NCI-H1417 treated with DMSO at 0.1 percent for 48 hours (cell line): Measurements from ENCODE around the gene AKAP13.
A peak's percentile ranks its signal among the peaks of the same experiment; 100 is the strongest.

Source experiments
- DNase-seq: peaks from one replicate; lab custom pipeline; 2025; lab: John Stamatoyannopoulos, UW

Gene AKAP13

DNA sequence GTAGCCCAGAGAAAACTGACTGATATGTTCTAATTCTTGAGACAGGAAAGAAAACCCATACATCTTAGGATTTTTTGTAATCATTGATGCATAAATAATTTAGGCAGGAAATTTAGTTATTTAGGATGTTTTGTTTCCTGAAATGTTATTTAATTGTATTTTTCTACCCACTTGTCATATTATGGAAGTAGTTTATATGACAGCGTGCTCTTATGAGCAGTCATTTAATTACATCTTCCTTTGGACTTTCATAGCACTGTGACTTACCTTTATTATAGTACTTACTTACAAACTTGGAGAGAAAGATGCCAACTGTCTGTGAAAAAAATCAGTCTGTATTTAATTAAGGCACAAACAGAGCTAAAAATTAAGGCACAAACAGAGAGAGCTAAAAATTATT, 65.0 kb downstream of the AKAP13 start:
- no peak for DNase-seq

DNA sequence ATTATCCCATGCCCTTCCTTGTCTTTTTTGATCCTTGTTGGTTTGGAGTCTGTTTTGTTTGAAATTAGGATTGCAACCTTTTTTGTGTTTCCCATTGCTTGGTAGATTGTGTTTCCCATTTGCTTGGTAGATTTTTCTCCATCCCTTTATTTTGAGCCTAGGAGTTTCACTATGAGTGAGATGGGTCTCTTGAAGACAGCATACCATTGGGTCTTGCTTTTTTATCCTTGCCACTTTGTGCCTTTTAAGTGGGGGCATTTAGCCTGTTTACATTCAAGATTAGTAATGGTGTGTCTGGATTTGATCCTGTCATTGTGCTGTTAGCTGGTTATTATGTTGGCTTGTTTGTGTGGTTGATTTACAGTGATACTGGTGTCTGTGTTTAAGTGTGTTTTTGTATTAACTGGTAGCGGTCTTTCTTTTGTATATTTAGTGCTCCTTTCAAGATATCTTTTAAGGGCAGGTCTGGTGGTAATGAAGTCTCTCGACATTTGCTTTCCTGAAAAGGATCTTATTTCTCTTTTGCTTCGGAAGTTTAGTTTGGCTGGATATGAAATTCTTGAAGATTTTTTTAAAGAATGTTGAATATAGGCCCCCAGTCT, 70.8 kb downstream of the AKAP13 start:
- DNase-seq = no peak

DNA sequence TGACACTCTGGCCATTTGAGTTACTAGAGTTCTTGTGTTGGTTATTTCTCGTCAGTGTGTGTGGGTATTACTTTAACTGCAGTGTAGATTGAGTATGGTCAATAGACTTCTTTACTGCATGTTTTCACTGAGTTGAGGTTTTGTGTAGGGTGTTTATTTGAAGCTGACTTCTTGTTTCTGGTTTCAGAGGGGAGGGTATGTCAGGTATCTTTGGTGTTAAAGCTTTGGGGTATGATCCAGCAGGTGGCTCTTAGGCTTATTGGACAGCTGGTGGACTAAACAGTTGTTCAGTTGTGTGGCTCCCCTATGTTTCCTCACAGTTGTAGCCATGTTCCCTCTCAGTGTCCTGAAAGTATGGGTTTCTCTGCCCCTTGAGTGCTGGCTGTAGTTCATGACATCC, 72.0 kb downstream of the AKAP13 start:
- DNase-seq = no peak

DNA sequence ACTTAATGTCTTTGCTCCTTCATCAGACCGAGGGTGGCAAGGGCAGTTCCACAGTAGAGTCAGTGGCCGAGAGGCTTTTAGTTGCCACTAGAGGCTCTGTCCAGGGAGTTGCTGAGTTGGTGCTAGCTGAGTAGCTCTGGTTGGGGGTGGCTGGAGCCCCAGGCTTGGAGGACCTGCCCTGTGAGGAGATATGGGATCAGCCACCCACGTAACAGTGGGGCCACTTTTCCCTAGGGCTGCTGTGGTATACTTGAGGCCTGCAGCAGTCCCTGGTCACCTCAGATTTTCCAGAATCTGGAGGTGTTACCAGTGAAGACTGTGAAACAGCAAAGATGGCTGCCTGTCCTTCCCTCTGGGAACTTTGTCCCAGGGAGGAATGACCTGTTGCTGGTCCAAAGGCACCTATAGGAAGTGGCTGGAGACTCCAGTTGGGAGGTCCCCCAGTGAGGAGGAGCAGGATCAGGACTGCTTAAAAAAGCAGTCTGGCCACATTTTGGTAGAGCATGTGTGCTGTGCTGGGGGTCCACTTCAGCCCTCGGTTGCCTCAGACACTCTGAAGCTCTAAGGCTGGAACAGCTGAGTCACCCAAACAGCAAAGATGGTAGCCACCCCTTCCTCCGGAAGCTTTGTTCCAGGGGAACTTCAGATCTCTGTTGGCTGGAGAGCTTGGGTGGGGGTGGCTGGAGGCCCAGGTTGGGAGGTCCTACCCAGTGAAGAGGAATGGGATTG, 72.9 kb downstream of the AKAP13 start:
- DNase-seq = no peak

DNA sequence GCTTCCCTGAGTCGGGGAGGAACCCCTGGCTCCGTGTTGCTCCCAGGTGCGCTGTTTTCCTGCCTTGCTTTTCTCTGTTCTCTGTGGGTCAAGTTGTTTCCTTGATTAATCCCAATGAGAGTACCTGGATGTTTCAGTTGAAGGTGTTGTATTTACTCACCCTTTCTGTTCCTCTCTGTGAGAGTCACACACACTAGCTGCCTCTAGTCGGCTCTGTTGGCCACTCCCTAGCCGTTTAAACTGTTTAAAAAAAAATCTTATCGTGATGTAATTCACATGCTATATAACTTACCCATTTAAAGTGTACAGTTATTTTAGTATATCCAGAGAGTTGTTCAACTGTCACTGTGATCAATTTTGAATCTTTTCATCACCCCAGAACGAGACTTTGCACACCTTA, 74.0 kb downstream of the AKAP13 start:
- no peak for DNase-seq

DNA sequence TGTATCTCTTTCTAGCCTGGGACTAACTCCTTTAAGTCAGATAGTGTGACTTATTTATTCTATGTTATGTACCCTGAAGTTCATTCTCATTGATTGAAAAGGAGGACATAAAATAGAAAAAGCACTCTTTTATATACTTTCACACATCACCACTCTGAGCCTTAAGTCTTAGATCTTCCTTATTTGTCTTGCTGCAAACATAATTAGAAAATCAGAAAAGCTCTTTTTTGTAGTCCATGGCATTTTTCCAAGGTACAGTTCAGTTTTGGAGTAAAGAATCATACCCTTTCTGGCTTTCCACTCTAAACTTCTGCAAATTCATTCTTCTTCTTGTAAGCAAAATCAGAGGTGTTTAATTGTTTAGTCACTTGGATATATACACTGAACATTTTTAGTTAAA, 75.5 kb downstream of the AKAP13 start:
- DNase-seq = no peak

DNA sequence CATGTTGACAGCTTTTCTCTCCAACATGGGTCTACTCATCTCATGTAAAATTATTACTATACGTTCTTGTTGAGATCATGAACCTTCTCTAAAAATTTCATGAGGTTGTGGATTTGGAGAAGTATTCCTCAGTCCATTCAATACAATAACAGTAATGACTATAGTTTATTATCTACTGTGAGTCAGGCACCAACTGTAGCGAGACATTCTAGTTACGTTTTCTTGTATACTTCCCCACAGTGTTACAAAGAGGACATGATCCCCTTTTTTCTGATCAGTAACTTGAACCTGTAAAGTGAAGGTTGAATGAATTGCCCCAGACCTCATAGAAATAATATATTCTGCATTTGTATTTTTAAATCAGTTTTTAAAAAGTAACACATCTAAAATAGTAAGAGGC, 76.4 kb downstream of the AKAP13 start:
- no peak for DNase-seq

DNA sequence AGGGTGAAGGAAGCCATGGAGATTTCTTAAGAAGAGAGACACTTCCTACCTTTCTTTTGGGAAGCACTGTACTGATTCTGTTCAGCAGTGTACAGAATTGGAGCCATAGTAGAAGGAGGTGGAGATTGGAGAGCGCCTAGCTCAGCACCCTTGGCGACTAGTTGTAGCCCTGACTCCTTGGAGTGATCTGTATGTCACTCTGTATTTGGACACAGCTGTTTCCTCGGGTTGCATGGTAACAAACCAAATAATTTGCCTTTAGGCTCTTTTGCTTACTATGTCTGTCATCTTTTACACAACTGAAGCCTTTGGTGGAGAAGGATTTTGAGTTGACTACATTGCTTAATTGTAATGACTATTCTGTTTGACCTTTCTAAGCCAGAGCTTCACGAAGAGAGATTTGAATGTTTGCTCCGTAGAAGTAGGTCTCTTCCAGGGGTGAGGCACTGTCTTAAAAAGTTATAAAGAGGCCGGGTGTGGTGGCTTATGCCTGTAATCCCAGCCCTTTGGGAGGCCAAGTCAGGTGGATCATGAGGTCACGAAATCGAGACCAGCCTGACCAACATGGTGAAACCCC, 77.1 kb downstream of the AKAP13 start:
- DNase-seq = no peak

DNA sequence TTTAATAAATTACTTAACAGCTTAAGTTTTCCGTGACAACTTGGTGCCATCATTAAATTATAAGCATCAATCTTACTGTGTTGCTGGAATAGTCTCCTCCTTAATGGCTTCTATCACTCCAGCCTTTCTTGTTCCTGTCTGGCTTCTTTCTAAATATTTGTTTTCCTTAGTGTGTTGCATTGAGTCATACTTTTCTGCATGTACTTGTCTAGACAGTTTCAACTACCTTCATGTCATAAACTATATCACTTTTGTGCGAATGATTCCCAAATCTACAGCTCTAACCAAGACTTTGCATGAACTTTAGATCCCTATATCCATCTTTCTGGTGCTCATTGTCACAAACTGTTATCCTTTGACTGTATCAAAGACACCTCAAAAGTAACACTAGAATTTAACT, 78.4 kb downstream of the AKAP13 start:
- no peak for DNase-seq

DNA sequence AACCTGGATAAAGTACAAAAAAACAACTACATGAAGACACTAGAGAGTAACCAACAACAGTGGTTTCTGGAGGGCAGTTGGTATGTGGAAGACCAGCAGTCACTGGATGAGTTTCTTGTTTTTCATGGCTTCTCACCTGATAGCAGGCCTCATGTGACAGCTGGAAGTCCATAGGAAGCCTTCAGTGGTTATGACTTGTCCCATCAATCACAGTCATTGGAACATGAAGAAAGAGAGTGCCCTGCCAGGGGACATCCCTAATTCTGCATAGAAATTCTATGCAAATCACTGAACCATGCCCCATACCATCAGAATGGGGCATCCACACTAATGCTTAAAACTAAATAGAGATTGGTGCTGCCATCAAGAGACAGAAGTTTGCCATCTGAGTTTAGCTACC, 81.6 kb downstream of the AKAP13 start:
- DNase-seq = no peak

DNA sequence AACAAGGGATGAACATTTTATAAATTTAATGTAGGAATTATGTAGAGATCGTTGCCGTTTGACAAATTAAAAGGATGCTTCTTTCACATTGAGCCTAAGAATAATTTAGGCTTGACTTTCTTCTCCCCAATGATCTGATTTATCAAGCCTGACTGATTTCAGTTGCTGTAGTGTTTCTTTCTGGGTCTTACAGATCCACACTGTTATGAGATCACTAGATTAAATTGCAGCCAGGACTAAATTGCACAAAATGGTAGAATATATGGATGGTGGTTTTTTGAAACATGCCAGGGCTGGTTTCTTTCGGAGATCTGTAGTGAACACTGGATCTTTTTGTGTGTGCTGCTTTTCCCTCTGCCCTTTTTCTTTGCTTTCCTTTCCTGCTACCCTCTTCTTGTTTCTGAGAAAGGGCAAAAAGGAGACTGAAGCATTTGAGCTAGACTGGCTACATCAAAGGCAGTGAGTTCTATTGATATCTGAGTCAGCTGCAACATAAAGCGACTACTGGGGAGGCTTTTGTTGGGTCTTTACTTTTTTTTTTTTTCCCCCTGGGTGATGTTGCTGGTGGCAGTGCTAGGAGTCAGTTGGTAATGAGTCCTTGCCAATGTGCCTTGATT, 83.0 kb downstream of the AKAP13 start:
- DNase-seq = no peak

DNA sequence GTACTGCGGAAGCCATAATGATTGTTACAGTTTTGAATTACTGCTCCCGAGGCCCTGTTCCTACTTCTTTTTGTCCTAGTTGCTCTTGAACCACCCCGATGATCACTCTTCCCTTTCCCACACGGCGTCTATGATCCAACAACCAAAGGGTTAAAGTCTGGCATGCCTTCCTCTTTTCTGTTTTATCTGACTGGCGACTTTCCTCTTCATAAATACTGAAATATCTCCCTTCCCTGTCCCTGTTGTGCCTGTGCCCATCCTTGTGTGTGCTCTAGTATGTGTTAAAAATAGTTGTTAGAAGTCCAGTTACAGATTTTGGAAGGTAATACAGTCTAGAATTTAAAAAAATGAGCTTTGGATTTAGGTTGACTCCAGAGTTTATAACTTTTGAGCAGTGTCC, 83.6 kb downstream of the AKAP13 start:
- no peak for DNase-seq

DNA sequence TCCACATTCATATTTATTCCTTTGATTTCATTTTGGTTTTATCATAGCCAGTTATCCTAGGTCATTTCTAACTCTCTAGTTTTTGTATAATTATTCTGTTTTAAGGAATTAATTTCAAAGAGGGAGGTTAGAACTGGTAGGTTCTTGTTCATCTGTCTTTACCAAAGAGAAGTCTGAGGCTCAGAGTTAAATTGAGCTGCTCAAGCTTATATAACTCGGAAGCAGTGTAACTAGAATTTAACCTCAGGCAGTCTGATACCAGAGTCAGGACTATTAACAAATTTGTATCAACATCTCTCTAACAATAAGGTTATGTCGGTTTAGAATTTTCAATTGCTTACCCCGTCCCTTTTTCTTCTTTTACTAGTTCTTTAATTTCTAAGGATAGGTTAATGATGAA, 84.1 kb downstream of the AKAP13 start:
- no peak for DNase-seq

DNA sequence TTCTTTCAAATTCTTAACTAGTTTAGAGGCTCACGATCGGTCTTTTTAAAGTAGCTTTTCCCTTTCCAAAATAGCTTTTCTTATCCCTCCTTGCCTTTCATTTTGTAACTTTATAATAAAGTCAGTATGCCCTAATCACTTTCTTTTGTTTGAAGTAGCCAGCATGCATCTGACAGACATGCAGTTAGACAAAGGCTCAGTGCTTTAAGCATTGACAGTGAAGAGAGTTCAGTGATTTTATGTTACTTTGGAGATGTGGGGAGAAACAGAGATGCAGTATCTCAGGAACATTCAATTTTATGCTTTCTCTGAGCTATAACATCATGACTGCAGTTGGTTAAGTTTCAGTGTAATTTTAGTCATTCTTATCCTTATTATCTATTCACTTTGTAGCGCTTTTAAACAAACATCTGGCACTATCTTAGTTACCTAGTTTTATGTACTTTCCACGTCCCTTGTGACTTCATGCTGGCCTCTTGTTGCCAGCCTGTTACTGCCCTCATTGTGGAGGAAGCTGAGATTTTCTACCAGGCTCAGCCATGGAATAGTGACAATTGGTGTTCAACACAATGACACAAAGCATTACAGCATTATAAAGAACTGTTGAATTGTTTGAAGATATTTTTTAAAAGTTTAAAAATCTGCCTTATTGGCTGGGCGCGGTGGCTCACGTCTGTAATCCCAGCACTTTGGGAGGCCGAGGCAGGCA, 90.3 kb downstream of the AKAP13 start:
- DNase-seq = no peak

DNA sequence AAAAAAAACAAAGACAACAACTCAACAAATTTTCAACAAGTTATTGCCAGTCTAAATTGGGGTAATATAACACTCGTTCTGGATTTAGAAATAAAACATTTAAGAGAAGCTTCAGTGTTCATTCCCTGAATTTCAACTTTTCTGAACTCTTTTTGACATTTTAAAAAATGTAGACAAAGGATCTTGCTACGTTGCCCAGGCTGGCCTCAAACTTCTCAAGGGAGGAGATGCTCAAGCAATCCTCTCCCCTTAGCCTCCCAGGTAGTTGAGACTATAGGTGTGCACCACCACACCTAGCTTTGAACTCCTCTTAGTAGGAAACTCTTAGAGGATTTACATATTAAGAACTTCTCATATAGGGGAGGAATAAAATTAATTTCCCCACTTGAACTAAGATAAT, 91.9 kb downstream of the AKAP13 start:
- DNase-seq = no peak

DNA sequence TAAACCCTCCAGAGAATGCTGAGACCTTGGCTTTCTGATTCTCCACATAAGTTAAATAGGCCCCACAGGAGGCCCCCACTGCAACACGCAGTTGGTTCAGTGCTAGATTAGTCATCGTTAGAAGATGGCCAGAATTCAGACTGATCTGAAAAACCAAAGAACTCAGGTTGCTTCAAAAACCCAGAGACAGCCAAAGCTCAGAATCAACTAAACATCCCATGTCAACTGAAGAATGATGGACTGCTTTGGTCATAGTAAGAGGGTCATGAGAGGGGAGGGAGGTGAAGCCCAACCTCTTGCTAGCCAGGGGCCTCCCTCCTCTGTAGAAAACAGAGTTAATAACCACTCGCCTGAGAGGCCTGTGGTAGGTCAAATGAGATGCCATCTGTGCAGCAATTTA, 93.1 kb downstream of the AKAP13 start:
- DNase-seq = no peak

DNA sequence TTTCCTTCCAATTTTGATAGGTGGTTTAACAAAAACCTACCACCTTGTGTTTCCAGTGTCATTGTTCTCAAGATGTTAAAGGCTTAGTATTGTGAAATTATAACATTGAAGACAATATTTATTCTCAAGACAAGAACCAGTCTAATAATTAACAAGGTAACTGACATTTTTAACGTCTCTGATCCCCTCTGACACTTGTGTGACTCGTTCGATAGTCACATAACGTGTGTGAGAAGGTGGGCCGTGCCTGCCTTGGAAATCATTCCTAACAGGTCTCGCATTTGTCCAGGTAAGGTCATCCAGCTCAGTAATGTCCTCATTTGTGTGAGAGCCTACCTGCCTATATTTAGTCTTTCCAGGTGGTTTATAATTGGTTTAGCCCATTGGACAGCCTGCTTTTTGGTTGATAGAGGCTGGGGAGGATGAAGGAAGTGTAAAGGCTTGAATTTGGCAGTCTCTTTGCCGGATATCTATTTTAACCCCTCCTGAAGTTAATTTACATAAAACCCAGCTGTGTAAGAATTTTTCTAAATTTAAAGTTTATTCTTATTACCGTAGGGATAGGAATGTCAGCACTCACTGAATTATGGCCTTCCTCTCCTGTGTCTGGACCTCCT, 94.4 kb downstream of the AKAP13 start:
- DNase-seq = no peak

DNA sequence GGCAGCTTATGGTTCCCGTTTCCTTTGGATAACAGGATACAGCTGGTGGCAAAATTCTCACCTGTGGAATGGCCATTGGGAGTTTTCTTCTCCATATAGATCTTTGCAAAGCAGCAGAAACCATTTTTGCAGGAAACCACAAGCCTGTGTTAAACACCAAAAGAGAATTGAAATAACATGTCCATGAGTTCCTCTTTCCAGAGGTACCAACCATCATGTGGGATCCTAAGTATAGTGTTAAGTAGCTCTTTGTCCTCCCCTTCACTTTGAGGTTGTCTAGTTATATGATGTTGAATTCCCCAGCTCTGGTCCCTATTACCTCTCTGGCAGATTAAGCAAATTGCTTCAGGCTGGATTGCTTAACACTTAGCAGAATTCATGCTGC, 94.9 kb downstream of the AKAP13 start:
- no peak for DNase-seq

DNA sequence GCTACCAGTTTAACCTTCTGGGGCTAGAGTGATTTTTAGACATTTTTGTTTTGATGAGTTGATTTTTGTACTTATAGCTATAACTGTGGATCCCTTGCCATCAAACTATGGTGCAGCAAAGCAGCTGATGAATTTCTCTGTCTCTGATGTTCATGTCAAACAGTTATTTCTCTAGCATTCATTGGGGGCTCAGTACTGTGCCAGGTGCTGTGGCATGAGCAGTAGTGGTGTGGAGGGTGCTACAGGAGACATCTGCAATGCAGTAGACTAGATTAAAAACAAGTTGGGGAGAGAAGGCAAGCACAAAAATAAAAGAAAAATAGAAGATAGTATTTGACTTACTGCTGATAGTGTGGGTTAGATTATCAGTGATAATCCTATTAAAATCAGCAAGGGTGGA, 95.3 kb downstream of the AKAP13 start:
- DNase-seq = no peak

DNA sequence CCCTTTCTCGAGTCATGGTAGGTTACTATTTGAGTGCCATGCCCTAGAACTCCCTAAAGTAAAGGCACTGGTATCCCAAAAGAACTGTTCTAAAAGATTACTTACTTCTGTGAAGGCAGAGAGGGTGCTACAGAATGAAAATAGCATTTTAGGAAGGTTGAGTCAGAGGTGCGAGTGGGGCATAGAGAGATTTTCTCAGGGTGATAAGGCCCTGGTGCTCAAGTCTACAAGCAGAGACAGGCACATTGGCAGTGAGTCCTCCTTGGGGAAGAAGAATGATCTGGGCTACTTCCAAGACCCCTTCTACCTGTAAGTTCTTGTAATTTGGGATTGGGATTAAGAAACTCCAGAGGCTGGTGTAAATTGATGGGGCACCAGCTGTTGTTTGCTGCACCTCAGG, 96.7 kb downstream of the AKAP13 start:
- DNase-seq = no peak

DNA sequence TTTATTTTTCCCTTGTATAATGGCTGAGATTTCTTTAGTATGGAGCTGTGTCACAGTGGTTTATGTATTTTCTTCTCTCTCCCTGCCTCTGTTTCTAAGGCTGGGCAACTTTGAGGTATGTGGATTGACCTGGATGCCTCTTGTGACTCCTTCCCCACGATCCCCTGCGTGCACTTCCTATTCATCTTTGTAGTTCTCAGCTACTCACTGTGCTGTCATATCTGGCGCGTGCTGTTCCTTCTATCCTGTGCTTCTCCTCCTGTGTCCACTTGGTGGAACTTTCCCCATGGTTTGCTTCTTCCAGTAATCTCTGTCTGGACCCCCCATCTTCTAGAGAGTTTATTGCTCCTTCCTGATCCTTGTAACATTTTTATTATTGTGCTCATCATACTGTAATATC, 97.3 kb downstream of the AKAP13 start:
- no peak for DNase-seq

DNA sequence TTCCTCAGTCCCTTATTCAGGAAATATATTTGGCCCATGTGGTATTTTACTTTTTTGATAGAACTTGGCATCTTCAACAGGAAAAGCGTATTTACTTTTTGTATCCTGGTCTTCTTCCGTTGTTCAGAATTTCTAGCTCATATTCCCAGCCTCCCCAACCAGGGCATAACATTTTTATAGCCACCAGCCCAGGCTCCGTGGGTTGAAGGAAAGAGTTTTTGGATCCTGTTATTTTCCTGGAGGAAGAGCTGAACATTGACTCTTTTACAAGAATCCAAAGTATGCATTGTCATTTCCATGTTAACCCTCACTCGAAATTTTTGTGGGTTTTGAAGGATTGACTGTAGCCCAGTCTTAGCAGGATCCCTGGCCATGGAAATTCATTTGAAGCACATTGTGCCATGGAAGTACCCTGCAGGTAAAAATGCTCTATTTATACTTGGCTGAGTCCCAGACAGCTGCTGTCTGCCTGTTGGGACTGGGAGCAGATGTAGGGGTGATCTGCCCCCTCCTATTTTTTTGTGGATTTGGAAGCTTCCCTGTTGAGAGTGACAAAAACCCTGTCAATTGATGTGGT, 98.8 kb downstream of the AKAP13 start:
- peak; percentile 59 for DNase-seq
